Spleen (tissue), 11 donors: ENCODE measurements around the gene DHRS11. TPM values are rescaled to one million over a fixed set of nuclear protein-coding genes. Genes with fewer than 3 reads are reported as not detected.

Experiments
- DNase-seq: peaks from one replicate; pipeline ENCODE4 v3.0.0-alpha.2; 2020
- H3K27ac ChIP-seq, 8 donors: fragments of 200-600 bp; sonication (generic) in 7 of 8; 1 replicate in 4 of 8; 2 replicates in 4 of 8; pipeline versions ENCODE4 v1.5.0 to v1.8.0; 2016 to 2021; ENCODE audit warnings: inconsistent platforms in 4 of 8, mild to moderate bottlenecking in 4 of 8, moderate library complexity in 1 of 8
- H3K27me3 ChIP-seq, 7 donors: fragments of 200-600 bp; sonication (generic) in 6 of 7; replicated peaks in 1 of 7; 1 replicate in 4 of 7; 2 replicates in 3 of 7; pipeline versions ENCODE4 v1.5.0 to v1.8.0; 2016 to 2021; ENCODE audit warnings: inconsistent platforms in 3 of 7, mild to moderate bottlenecking in 1 of 7
- H3K36me3 ChIP-seq, 6 donors: fragments of 200-600 bp; sonication (generic) in 5 of 6; 1 replicate in 4 of 6; 2 replicates in 2 of 6; pipeline versions ENCODE4 v1.5.0 to v1.8.0; 2016 to 2021; ENCODE audit warnings: inconsistent platforms in 2 of 6
- H3K4me1 ChIP-seq, 6 donors: fragments of 200-600 bp; sonication (generic) in 5 of 6; 1 replicate in 3 of 6; 2 replicates in 3 of 6; pipeline versions ENCODE4 v1.5.0 to v1.8.0; 2016 to 2021; ENCODE audit warnings: inconsistent platforms in 3 of 6
- H3K4me3 ChIP-seq, 8 donors: fragments of 200-600 bp; sonication (generic) in 7 of 8; 1 replicate in 4 of 8; 2 replicates in 4 of 8; pipeline versions ENCODE4 v1.5.0 to v1.8.0; 2016 to 2021; ENCODE audit warnings: inconsistent platforms in 4 of 8, mild to moderate bottlenecking in 4 of 8, moderate library complexity in 2 of 8
- H3K9me3 ChIP-seq, 8 donors: fragments of 200-600 bp; sonication (generic) in 7 of 8; 1 replicate in 4 of 8; 2 replicates in 4 of 8; pipeline versions ENCODE4 v1.5.0 to v1.8.0; 2016 to 2021; ENCODE audit warnings: inconsistent platforms in 4 of 8
- CTCF ChIP-seq, 11 experiments: fragments of 200-600 bp in 7 of 11; fragments of 450-650 bp in 4 of 11; sonication (generic) in 4 of 11; IDR thresholded peaks in 8 of 11; conservative IDR thresholded peaks in 3 of 11; 1 replicate in 7 of 11; 2 replicates in 4 of 11; pipeline versions ENCODE4 v1.4.0 to v1.8.0; 2016 to 2021; ENCODE audit warnings: antibody characterized with exemption in 11 of 11, inconsistent platforms in 4 of 11, mild to moderate bottlenecking in 1 of 11
- POLR2A ChIP-seq, 3 donors: fragments of 450-650 bp; IDR thresholded peaks; one replicate each; pipeline ENCODE4 v1.5.1; 2017; ENCODE audit warnings: antibody characterized with exemption in 3 of 3, mild to moderate bottlenecking in 1 of 3
- POLR2AphosphoS5 ChIP-seq, 3 donors: sonication (generic); formaldehyde crosslinking; IDR thresholded peaks; one replicate each; pipeline ENCODE4 v1.5.1; 2017; ENCODE audit warnings: antibody characterized with exemption in 3 of 3
- WGBS, 5 donors: extraction: QIAGEN DNeasy Blood & Tissue Kit in 3 of 5; methylation state at CpG; one replicate each; pipeline versions ENCODE4 v1.1.5 to v1.1.7; 2013 to 2018; 5-methylcytosine and 5-hydroxymethylcytosine counted together
- intact Hi-C: fragments of 100-400 bp; cut with DNase I; formaldehyde crosslinking; loops from one replicate; pipeline ENCODE4 v1.15.0; 2023; ENCODE audit warnings: low total_unique reads
- polyA plus RNA-seq, 3 donors: library from polyadenylated mRNA; stranded (reverse); fragments of 200-250 nt; gene quantifications; one replicate each; pipeline ENCODE4 v1.2.1, GENCODE V29; 2013
- total RNA-seq, 7 donors: library from RNA; depleted of rRNA in 3 of 7; stranded (reverse); fragments of >200 nt in 3 of 7; fragmentation: NEBNext Ultra II Directional in 4 of 7; extraction: Animal tissue kit (Norgen Biotek cat#: 25700) in 4 of 7; gene quantifications; one replicate each; pipeline versions ENCODE4 v1.1.0 to v1.2.1, GENCODE V29; 2016 to 2021
- donor health status: healthy with polysubstance abuse.
- donor health status: DM: no; HTN: no; CAD: no; lungs with moderate emphysema.
- donor health status: DM: no; HTN: no; CAD: no.
- donor health status: Bipolar disorder and iron deficiency.
- donor health status: healthy.
- donor health status: DM: no; HTN: no; CAD: no.
- donor health status: DM: yes; HTN: yes; CAD: no.

DHRS11 gene
- total and polyA plus RNA-seq, 10 donors: 3.9 to 7.8 (median 4.9) TPM

- Histone ChIP-seq H3K27me3 (peaks cover 0 to 4% (median 0%) of the 10 kb centered on the region in 7 donors), H3K4me3 (no peak overlapping the region), H3K27ac (no peak overlapping the region), H3K9me3 (no peaks in the 10 kb centered on the region), H3K36me3 (peaks cover 0 to 8% (median 0%) of the 10 kb centered on the region in 6 donors), H3K4me1 (peaks cover 0 to 12% (median 7%) of the 10 kb centered on the region in 6 donors)
- intact Hi-C loops: no loop called here
- 64 to 70% (median 67%) methylated on average over 4 of the region's 4 CpGs for WGBS, 5 donors
- no peak for TF ChIP-seq POLR2A (IDR thresholded peaks at IDR 0.05)
- TF ChIP-seq CTCF (IDR thresholded peaks at IDR 0.05 in 8 of 11, conservative IDR thresholded peaks at IDR 0.05 in 3 of 11): no peak
- TF ChIP-seq POLR2AphosphoS5 (IDR thresholded peaks at IDR 0.05): no peak
- no peak for DNase-seq
These were observed 21.5 kb downstream of the DHRS11 start for GRCh38 chr17:36613155-36613554.

GRCh38 chr17:36614081-36614480 lies 22.4 kb downstream of the DHRS11 start:
- no peak for DNase-seq
- Histone ChIP-seq H3K27ac (no peak overlapping the region), H3K4me1 (peaks cover 0 to 5% (median 1%) of the 10 kb centered on the region in 6 donors), H3K9me3 (no peaks in the 10 kb centered on the region), H3K36me3 (no peaks in the 10 kb centered on the region), H3K4me3 (no peak overlapping the region), H3K27me3 (peaks cover 0 to 4% (median 0%) of the 10 kb centered on the region in 7 donors)
- WGBS, 5 donors: 67 to 82% (median 72%) methylated on average over 7 of the region's 7 CpGs
- intact Hi-C loops: no loop called here
- TF ChIP-seq POLR2AphosphoS5 (IDR thresholded peaks at IDR 0.05) (no peak), POLR2A (IDR thresholded peaks at IDR 0.05) (no peak), CTCF (IDR thresholded peaks at IDR 0.05 in 8 of 11, conservative IDR thresholded peaks at IDR 0.05 in 3 of 11) (no peak)

- no peaks in the 10 kb centered on the region for H3K9me3 ChIP-seq
- TF ChIP-seq POLR2A (IDR thresholded peaks at IDR 0.05): no peak
- TF ChIP-seq POLR2AphosphoS5 (IDR thresholded peaks at IDR 0.05): no peak
- TF ChIP-seq CTCF (IDR thresholded peaks at IDR 0.05 in 8 of 11, conservative IDR thresholded peaks at IDR 0.05 in 3 of 11): no peak
- H3K36me3 ChIP-seq: no peaks in the 10 kb centered on the region
- H3K27me3 ChIP-seq: peaks cover 0 to 4% (median 0%) of the 10 kb centered on the region in 7 donors
- no peaks in the 10 kb centered on the region for H3K4me1 ChIP-seq
- no peak for DNase-seq
- H3K27ac ChIP-seq: no peak overlapping the region
- intact Hi-C loops: no loop called here
- 59 to 82% (median 76%) methylated on average over 5 of the region's 5 CpGs for WGBS, 5 donors
- H3K4me3 ChIP-seq: no peak overlapping the region
These were observed 23.3 kb downstream of the DHRS11 start for GRCh38 chr17:36614933-36615332.

GRCh38 chr17:36616061-36617029 lies 24.7 kb downstream of the DHRS11 start:
- no peaks in the 10 kb centered on the region for H3K4me1 ChIP-seq
- no peak overlapping the region for H3K4me3 ChIP-seq
- 71 to 85% (median 80%) methylated on average over 16 of the region's 16 CpGs for WGBS, 5 donors
- H3K27ac ChIP-seq: no peak overlapping the region
- no peak for TF ChIP-seq POLR2A (IDR thresholded peaks at IDR 0.05)
- TF ChIP-seq POLR2AphosphoS5 (IDR thresholded peaks at IDR 0.05): no peak
- no peak for TF ChIP-seq CTCF (IDR thresholded peaks at IDR 0.05 in 8 of 11, conservative IDR thresholded peaks at IDR 0.05 in 3 of 11)
- peaks cover 0 to 4% (median 0%) of the 10 kb centered on the region in 7 donors for H3K27me3 ChIP-seq
- no peaks in the 10 kb centered on the region for H3K9me3 ChIP-seq
- H3K36me3 ChIP-seq: no peaks in the 10 kb centered on the region
- intact Hi-C loops: no loop called here
- DNase-seq: no peak
